IgD-negative memory B cell (primary cell): Measurements from ENCODE around the gene KCTD12. TPM values are rescaled to one million over a fixed set of nuclear protein-coding genes. Genes with fewer than 3 reads are reported as not detected.

Experiments used
- polyA plus RNA-seq: library from polyadenylated mRNA; unstranded; fragments of 300-500 nt; fragmentation: Illumina TruSeq; gene quantifications from one replicate; pipeline ENCODE4 v1.2.3, GENCODE V29; 2021

KCTD12 gene
- polyA plus RNA-seq, 1 donor from 2014 or later = 0.24 TPM

Other genes starting within 250 kb of the KCTD12 start
- not detected for gene ACOD1, start 62.1 kb upstream of the KCTD12 start, polyA plus RNA-seq
- 16.9 TPM for gene CLN5, start 105.7 kb upstream of the KCTD12 start, polyA plus RNA-seq
- 43.4 TPM for gene FBXL3, start 140.8 kb upstream of the KCTD12 start, polyA plus RNA-seq